GM12872 (cell line): ENCODE data around the gene RAVER1.

Experiments used
- TF ChIP-seq, protein P1 (sequence below): IDR thresholded peaks from 3 replicates; pipeline ENCODE4 v1.5.1; 2011; ENCODE audit warnings: low read depth, mild to moderate bottlenecking, low read length, moderate library complexity; ENCODE audit not compliant: insufficient read depth

Gene RAVER1

DNA sequence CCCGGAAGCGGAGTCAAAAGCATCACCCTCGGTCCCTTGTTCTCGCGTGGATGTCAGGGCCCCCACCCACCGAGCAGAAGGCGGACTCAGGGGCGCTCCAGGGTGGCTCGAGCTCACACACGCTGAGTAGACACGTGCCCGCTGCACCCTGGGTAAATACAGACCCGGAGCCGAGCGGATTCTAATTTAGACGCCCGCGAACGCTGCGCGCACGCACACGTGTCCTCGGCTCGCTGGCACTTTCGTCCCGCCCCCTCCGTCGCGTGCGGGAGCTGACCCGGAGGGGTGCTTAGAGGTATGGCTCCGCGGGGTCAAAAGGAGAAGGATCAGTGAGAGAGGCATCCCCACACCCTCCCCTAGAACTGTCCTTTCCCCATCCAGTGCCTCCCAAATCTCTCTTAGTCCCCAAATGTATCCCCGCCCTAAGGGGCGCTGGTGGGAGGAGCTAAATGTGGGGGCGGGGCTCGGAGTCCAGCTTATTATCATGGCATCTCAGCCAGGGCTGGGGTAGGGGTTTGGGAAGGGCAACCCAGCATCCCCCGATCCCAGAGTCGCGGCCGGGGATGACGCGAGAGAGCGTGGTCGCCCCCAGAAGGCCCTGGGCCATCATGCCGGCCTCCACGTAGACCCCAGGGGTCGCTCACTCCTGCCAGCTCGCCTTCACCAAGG lies 44.0 kb downstream of the RAVER1 start:
- TF ChIP-seq, protein P1, sequence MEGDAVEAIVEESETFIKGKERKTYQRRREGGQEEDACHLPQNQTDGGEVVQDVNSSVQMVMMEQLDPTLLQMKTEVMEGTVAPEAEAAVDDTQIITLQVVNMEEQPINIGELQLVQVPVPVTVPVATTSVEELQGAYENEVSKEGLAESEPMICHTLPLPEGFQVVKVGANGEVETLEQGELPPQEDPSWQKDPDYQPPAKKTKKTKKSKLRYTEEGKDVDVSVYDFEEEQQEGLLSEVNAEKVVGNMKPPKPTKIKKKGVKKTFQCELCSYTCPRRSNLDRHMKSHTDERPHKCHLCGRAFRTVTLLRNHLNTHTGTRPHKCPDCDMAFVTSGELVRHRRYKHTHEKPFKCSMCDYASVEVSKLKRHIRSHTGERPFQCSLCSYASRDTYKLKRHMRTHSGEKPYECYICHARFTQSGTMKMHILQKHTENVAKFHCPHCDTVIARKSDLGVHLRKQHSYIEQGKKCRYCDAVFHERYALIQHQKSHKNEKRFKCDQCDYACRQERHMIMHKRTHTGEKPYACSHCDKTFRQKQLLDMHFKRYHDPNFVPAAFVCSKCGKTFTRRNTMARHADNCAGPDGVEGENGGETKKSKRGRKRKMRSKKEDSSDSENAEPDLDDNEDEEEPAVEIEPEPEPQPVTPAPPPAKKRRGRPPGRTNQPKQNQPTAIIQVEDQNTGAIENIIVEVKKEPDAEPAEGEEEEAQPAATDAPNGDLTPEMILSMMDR = no peak

DNA sequence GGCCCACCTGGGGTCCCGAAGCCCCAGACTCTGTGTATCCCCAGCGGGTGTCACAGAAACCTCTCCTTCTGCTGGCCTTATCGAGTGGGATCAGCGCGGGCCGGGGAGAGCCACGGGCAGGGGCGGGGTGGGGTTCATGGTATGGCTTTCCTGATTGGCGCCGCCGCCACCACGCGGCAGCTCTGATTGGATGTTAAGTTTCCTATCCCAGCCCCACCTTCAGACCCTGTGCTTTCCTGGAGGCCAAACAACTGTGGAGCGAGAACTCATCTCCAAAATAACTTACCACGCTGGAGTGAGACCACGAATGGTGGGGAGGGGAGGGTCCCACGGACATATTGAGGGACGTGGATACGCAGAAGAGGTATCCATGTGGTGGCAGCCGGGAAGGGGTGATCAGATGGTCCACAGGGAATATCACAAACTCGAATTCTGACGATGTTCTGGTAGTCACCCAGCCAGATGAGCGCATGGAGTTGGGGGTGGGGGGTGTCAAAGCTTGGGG lies 44.6 kb downstream of the RAVER1 start:
- TF ChIP-seq, protein P1 = no peak

DNA sequence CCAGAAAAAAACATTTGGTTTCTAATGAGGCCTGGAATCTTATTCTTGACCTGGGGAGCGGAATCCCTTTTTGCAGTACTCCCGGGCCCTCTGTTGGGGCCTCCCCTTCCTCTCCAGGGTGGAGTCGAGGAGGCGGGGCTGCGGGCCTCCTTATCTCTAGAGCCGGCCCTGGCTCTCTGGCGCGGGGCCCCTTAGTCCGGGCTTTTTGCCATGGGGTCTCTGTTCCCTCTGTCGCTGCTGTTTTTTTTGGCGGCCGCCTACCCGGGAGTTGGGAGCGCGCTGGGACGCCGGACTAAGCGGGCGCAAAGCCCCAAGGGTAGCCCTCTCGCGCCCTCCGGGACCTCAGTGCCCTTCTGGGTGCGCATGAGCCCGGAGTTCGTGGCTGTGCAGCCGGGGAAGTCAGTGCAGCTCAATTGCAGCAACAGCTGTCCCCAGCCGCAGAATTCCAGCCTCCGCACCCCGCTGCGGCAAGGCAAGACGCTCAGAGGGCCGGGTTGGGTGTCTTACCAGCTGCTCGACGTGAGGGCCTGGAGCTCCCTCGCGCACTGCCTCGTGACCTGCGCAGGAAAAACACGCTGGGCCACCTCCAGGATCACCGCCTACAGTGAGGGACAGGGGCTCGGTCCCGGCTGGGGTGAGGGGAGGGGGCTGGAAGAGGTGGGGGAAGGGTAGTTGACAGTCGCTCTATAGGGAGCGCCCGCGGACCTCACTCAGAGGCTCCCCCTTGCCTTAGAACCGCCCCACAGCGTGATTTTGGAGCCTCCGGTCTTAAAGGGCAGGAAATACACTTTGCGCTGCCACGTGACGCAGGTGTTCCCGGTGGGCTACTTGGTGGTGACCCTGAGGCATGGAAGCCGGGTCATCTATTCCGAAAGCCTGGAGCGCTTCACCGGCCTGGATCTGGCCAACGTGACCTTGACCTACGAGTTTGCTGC lies 46.3 kb downstream of the RAVER1 start, which contains the start of gene ICAM4:
ICAM4 (plus strand) TSS at position 153 of the 935 bp plus-strand sequence; CDS start at position 211, 58 bp downstream.
- TF ChIP-seq, protein P1 = no peak

DNA sequence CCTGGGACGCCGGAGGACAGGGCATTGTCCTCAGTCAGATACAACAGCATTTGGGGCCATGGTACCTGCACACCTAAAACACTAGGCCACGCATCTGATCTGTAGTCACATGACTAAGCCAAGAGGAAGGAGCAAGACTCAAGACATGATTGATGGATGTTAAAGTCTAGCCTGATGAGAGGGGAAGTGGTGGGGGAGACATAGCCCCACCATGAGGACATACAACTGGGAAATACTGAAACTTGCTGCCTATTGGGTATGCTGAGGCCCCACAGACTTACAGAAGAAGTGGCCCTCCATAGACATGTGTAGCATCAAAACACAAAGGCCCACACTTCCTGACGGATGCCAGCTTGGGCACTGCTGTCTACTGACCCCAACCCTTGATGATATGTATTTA lies 47.9 kb downstream of the RAVER1 start:
- TF ChIP-seq, protein P1 = no peak

DNA sequence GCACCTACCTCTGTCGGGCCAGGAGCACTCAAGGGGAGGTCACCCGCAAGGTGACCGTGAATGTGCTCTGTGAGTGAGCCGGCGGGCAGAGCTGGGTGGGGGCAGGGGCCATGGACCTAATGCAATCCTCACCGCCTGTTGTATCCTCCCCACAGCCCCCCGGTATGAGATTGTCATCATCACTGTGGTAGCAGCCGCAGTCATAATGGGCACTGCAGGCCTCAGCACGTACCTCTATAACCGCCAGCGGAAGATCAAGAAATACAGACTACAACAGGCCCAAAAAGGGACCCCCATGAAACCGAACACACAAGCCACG lies 48.4 kb downstream of the RAVER1 start:
- TF ChIP-seq, protein P1 = no peak

DNA sequence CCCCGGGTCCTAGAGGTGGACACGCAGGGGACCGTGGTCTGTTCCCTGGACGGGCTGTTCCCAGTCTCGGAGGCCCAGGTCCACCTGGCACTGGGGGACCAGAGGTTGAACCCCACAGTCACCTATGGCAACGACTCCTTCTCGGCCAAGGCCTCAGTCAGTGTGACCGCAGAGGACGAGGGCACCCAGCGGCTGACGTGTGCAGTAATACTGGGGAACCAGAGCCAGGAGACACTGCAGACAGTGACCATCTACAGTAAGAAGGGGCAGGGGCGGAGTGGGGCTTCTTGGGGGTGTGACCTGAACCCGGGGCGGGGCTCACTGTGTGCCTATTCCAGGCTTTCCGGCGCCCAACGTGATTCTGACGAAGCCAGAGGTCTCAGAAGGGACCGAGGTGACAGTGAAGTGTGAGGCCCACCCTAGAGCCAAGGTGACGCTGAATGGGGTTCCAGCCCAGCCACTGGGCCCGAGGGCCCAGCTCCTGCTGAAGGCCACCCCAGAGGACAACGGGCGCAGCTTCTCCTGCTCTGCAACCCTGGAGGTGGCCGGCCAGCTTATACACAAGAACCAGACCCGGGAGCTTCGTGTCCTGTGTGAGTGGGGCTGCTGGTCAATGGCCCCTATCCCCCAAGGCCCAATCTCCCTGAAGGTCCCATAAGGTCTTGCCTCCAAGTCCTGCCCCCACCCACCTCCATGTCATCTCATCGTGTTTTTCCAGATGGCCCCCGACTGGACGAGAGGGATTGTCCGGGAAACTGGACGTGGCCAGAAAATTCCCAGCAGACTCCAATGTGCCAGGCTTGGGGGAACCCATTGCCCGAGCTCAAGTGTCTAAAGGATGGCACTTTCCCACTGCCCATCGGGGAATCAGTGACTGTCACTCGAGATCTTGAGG lies 49.0 kb downstream of the RAVER1 start:
- TF ChIP-seq, protein P1 = no peak
